C4-2B (cell line): ENCODE results near the gene GABRB3.

ENCODE experiments used
- H3K27ac ChIP-seq: fragments of 450-650 bp; 2 replicates; pipeline ENCODE4 v1.5.1; 2017
- CTCF ChIP-seq: fragments of 450-650 bp; conservative IDR thresholded peaks from 2 replicates; pipeline ENCODE4 v1.5.1; 2017; ENCODE audit warnings: mild to moderate bottlenecking
- ZFX ChIP-seq: fragments of 450-650 bp; IDR thresholded peaks from 2 replicates; pipeline ENCODE4 v1.6.1; 2017

Gene GABRB3

GRCh38 chr15:26790118-26790517, 17.3 kb upstream of the GABRB3 start:
- H3K27ac ChIP-seq = no peak overlapping the region
- TF ChIP-seq ZFX (no peak), CTCF (no peak)

DNA sequence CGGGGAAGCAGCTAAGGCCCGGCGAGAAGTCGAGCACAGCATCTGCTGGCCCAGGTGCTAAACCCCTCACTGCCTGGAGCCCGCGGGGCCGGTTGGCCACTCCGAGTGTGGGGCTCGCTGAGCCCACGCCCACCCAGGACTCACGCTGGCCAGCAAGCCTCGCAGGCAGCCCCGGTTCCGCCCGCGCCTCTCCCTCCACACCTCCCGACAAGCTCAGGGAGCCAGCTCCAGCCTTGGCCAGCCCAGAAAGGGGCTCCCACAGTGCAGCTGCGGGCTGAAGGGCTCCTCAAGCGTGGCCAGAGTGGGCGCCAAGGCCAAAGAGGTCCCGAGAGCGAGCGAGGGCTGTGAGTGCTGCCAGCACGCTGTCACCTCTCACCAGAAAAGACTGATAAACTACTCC, 8.9 kb upstream of the GABRB3 start:
- TF ChIP-seq CTCF (no peak), ZFX (no peak)
- no peak overlapping the region for H3K27ac ChIP-seq

GRCh38 chr15:26773917-26774316, 1.1 kb upstream of the GABRB3 start:
- TF ChIP-seq ZFX (no peak), CTCF (no peak)
- no peak overlapping the region for H3K27ac ChIP-seq

DNA sequence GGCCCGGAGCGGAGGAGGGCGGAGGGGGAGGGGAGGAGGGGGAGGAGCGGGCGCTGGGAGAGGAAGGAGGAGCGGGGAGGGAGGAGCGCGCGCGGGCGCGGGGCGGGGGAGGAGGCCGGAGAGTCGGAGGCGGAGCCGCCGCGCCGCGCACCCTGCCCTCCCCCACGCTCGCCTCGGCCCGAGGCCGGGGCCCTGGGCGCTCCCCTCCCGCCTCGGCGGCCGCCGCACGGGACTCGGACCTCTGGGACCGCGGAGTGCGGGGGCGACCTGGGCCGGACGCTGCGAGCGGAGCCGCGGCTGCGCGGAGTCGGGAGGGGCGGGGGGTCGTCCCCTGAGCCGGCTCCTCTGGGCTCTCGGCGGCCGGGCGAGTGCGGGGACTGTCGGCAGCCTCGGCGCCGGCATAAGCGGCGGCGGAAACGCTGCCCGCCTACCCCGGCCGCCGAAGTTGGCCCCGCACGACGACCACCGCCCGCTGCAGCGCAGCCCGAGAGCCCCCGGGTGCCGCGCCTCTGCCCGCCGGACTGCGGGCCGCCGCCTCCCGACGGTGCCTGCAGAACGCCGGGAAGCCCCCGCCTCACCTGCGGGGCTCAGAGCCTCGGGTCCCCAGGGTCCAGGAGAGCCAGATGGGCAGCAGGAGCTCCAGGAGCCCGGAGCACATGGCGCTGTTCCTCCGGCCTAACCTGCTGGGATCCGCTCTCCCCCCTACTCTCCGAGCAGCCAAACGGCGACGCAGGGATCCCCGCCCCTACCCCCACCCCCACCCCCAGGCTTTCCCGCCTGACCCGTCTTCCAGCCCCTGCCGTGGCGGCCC, 406 bp upstream of the GABRB3 start:
- no peak for TF ChIP-seq CTCF
- peak; percentile 50 for TF ChIP-seq ZFX
- H3K27ac ChIP-seq = peak overlapping the region; percentile 61

- H3K27ac ChIP-seq = no peak overlapping the region
- no peak for TF ChIP-seq CTCF
- TF ChIP-seq ZFX = no peak
Observed at GRCh38 chr15:26771578-26772153, 1.2 kb downstream of the GABRB3 start.

GRCh38 chr15:26771168-26771567, 1.7 kb downstream of the GABRB3 start:
- no peak for TF ChIP-seq ZFX
- TF ChIP-seq CTCF = no peak
- no peak overlapping the region for H3K27ac ChIP-seq

DNA sequence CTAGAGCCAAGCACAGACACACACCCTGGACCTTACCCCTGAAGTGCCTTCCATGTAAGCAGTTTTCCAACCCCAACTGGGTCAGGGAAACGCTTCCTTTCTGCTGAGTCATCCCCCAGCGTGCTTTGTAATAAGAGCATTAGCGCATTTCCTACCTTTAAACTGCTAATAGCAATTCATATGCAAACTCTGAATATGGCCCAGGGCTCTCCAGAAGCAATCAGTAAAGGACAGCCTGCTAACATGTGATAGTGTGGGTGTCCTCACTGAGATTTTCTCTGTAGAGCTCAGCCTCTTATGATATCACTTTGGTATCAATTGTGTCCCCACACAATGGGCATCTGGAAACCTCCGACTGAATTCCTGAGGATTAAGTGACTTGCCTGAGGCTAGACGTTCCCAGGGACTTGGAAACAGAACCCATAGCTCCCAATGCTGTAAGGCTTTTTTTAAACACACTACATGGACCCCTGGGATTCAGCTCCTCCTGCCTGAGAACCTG, 5.6 kb downstream of the GABRB3 start:
- no peak for TF ChIP-seq CTCF
- no peak for TF ChIP-seq ZFX
- no peak overlapping the region for H3K27ac ChIP-seq
